HG03460 (cell line): Measurements from ENCODE around the gene HOMER3.
"Not testable (repeated sequence)": the region's sequence is repeated elsewhere in the genome, so short reads cannot be mapped to it uniquely, and the experiment has no call there.

Source experiments
- ATAC-seq: cut with Tn5 transposase; IDR thresholded peaks from one replicate; pipeline ENCODE4 v1.9.1; 2021; ENCODE audit not compliant: unreplicated experiment

The HOMER3 gene

DNA sequence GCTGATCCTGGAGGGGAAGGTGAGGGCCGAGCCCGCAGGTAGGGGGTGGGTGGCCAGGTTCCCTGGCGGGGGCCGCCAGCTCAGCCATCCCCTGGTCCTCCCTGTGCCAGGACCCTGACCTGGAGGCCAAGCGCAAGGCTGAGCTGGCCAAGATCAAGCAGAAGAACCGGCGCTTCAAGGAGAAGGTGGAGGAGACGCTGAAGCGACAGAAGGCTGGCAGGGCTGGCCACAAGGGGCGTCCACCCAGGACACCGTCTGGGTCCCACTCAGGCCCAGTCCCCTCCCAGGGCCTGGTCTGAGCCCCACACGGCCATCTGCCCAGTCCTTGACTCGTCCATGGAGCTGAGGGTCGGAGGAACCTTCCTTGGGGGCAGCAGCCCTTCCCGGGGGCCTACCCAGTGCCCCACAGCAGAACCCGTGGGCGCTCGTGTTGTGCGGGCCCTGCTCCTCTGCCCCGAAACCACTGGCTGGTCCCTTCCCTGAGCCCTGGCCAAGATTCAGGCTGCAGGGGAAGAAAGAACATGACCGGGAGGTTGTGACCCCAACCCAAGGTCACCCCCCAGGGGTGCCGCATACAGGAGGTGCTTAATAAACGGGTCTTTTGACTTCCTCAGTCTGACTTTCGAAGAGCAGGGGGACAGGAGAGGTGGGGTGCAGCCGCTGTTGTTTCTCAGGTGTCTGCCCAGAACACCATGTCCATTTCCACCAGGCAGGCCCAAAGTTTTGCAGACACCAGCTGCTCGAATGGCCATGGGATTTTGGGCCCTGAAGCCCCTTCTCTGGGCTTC is 12.8 kb downstream of the HOMER3 start:
- no peak for ATAC-seq

DNA sequence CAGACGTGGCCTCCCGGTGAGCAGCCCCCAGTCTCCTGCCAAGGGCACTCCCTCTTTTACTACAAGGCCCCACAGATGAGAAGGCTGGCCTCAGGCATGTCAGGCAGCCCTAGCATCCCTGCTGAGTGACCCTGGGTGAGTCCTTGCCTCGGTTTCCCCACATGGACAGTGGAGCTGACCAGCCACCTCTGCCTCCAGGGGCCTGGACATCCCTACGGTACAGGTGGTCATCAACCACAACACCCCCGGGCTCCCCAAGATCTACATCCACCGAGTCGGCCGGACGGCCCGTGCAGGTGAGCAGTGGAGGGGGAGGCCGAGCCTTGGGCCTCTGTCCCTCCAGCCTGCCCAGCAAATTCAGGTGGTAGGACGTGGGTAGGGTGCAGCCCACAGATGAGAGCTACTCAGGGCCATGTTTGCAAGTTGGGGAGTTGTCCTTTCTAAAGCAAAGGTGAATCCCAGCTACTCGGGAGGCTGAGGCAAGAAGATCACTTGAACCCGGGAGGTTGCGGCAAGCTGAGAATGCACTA is 16.3 kb downstream of the HOMER3 start:
- no peak for ATAC-seq

GRCh38 chr19:18922228-18922985 is 18.6 kb downstream of the HOMER3 start:
- ATAC-seq, result no peak

DNA sequence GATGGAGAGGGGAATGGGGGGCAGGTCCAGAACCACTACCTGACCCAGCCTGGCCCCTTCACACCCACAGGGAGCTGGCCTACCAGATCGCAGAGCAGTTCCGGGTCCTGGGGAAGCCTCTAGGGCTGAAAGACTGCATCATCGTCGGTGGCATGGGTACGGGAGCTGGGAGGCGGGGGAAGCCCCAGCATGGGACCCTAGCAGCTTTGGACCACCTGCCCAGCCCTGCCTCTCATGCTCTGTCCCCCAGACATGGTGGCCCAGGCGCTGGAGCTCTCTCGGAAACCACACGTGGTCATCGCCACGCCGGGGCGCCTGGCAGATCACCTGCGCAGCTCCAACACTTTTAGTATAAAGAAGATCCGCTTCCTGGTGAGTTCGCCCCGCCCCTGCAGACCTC is 19.4 kb downstream of the HOMER3 start:
- ATAC-seq, result no peak

- ATAC-seq, result no peak
Measured at GRCh38 chr19:18920400-18920799, 20.6 kb downstream of the HOMER3 start.

DNA sequence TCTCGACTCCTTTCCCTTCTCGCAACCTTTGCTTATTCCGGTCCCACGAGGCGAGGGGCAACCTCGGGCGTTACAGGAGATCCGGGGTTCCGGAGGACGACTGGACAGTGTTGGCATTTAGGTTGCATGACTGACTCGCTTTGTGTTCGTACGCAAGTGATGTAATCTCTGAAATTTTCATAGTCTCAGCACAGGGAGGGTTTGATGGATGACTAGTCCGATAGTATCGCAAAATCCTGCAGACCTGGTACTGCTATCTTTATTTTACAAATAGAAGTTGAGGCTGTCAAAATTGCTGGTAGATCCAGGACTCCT is 21.2 kb downstream of the HOMER3 start:
- no peak for ATAC-seq

DNA sequence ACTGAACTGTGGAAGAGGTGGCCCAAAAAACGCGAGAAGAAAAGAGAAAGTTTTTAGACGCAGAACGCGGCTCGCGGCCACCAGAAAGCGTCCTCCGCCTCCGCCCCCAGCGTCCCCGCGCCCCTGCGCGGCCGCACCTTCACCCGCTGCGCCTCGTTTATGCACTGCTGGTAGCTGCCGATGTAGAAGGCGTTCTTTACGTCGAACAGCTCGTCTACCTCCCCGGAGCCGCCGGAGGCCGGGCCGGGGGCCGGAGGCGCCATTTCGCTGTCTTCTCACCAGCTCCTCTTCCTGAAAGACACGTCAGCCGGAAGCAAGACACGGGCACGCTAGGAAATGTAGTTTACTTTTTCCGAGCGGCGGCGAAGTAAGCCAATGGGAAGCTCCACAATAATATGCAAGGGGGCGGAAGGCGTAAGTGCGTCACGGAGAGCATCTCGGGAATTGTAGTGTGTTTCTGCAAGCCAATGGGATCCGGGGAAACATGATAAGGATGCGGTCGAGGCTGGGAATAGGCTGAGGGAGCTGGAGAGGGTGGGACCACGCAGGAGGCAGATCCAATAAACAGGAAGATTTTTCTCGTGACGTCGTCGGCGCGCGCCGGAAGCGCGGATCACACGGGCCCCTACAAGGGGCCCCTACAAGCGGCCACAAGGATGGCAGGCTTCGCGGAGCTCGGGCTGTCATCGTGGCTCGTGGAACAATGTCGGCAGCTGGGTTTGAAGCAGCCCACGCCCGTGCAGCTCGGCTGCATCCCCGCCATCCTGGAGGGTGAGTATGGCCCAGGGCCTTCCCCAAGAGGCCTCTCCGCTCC is 21.7 kb downstream of the HOMER3 start, which contains the start of the genes COPE and DDX49:
Gene COPE (minus strand): TSS at position 302 of the 814 bp plus-strand sequence. CDS start 39 bp downstream, at position 263.
Gene DDX49 (plus strand): TSS at position 630 of the 814 bp plus-strand sequence. CDS start 27 bp downstream, at position 657.
- peak; percentile 90 for ATAC-seq

DNA sequence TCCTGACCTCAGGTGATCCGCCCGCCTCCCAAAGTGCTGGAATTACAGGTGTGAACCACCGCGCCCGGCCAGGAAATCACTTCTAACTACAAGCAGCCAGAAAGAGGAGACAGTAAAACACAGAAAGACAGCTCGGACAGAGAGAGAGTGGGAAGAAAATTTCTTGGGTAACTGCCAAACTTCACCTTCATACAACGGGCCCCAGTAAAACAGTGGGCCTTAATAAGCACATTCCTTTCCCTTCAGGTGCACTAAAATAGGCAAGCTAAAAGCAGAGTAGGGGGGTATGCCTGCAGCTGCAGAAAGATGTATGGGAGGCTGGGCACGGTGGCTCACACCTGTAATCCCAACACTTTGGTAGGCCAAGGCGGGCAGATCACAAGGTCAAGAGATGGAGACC is 23.4 kb downstream of the HOMER3 start:
- not testable (repeated sequence) for ATAC-seq

DNA sequence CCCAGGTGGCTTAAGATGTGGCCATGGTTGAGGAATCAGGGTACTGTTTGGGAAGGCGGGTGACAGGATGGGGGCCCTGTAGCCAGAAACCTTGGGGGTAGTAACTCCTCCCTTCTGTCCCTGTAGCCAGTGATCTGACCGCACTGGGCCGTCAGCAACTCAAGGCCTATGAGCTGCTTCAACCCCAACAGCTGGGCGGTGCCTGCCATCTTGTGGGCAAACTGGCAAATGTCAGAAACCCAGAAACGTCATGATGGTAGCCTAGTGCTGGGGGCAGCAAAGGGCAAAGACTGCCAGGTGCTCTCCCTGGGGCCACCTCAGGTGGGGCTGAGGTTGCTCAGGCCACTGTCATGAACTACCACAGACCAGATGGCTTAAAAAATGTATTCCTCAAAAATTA is 25.4 kb downstream of the HOMER3 start:
- ATAC-seq, result no peak

- no peak for ATAC-seq
Measured at GRCh38 chr19:18913466-18913865, 27.6 kb downstream of the HOMER3 start.

DNA sequence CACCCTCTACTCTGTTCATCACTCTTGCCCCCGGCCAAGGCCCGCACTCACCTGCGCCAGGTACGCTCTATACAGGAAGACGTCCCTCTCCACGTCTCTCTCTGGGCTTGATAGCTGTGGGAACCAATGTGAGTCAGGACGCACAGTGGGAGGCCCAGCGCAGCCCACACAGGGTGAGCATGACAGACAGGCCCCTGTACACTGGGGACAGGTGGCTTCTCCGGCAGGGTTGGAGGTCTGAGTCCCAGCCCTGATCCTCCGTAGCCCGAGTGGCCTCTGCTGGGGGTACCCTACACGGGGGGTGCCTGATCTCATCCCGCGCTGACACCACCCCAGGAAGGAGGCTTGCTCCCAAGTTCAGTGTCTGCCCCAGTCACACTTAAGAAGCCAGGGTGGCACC is 28.1 kb downstream of the HOMER3 start:
- ATAC-seq, result no peak

- no peak for ATAC-seq
Measured at GRCh38 chr19:18910801-18911436, 30.1 kb downstream of the HOMER3 start.

- ATAC-seq, result no peak
Measured at GRCh38 chr19:18910010-18910409, 31.0 kb downstream of the HOMER3 start.

GRCh38 chr19:18908917-18909619 is 31.9 kb downstream of the HOMER3 start:
- ATAC-seq, result no peak

DNA sequence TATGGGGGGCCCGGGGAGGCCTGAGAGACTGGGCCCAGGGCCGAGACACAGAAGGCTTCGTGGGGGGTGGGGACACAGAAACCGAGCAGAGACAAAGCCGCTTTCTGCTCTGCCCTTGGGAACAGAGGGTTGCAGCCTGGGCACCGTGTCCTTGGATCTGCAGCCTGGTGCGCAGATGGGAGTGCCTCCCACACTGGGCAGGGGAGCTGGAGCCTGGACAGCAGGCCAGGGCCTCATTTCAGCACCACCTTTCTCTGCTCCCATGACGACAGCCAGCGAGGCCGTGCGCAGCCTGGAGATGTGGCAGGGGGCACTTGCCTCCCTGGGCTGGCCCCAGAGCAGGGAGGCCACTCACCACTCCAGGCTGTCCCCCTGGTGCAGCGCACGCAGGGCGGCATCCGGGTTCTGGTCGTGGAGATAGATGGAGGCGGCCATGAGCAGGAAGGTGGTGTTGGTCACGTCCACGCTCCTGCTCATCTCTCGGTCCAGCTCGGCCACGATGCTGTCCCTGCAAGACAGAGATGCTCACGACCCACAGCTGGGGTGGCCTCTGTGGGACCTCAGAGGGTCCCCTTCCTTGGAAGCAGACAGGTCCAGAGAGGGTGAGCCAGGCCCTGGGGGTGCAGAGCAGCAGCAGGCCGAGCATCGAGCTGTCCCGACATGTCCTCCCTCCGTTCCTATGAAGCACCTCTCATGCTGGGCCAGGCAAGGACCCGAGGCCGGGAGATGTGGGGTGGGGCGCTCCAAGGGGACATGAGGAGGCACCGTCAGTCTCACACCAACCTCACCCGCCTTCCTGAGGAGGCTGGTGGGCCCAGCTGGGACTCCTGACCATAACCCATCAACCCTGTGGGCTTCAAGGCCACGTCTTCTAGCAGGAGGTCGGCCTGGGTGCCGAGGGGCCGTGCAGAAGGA is 34.2 kb downstream of the HOMER3 start:
- ATAC-seq, result no peak

DNA sequence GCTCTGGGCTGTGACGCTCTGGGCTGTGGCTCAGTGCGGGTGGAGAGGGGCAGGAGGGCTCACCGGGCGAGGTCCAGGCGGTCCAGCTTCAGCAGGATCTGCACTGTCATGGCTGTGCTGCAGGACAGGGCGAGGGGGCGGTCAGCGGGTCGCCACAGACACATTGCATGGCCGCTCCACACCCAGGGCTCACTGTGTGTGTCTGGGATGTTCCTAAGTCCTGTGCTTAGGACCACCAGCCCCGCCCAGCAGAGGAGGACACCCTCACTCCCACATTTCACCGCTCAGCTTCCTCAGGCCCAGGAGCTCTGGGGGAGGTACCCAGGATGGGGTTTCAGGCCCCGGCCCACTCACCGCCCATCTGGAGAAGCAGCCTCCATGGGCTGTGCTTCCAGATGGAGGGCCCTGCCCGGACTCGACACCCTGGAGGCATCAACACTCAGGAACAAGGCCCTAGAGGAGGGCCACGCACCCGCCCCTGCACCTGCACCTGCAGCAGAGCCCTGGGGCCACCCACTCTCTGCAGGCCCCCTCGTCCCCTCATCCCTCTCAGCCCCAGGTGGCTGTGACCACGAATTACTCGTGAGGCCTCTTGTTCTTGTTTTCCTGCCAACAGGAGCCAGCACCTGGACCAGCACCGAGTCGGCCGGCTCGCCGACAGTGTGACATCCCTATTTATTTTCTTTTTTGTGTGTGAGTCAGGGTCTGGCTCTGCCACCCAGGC is 35.3 kb downstream of the HOMER3 start:
- ATAC-seq, result no peak

DNA sequence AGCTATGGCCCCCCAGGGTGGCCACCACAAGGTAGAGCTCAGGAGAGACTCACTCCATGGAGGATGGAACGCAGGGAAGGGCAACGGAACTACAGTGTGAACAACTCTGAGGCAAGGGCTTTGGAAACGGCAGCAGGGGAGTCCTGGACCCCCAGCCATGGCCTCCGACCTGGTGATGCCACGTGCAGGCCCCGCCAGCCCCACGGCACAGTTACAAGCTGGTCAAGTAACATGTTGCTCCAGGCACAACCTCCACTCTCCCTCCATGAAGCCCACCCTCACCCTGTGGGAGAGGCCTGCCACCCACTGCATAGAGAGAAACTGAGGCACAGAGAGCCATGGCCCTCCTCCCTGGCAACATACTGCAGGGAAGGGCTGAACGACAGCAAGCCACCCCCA is 36.0 kb downstream of the HOMER3 start:
- no peak for ATAC-seq

GRCh38 chr19:18904334-18905057 is 36.5 kb downstream of the HOMER3 start:
- ATAC-seq, result no peak
